Erythroblast (primary cell): Measurements from ENCODE around the gene SOCS7.

Source experiments
- GATA1 ChIP-seq: IDR thresholded peaks from 2 replicates; pipeline ENCODE4 v1.6.1; 2011; ENCODE audit warnings: low read depth, mild to moderate bottlenecking, control low read depth, low read length, moderate library complexity
- POLR2A ChIP-seq: IDR thresholded peaks from 2 replicates; pipeline ENCODE4 v1.6.1; 2011; ENCODE audit warnings: mild to moderate bottlenecking, low read length

DNA sequence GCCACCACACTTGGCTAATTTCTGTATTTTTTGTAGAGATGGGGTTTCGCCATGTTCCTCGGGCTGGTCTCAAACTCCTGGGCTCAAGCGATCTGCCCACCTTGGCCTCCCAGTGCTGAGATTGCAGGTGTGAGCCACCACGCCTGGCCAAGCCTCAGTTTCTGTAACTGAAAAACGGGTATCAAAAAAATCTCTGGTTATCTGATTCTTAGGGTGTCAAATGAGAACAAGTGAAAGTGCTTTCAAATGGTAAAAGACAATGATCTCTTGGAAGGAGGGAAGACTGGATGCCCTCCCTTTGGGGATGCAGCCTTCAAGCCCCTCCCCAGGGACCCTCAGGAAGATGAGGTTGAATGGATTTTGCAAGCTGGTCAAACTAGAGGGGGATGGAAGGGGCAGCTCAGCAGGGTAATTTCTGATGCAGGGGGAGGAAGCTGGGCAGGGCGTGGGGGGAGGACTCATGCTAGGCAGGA lies 98.9 kb downstream of the SOCS7 start:
- TF ChIP-seq POLR2A, result no peak
- no peak for TF ChIP-seq GATA1
